Activated B cell treated with CpG ODN at 0.5 μM for 24 hours (primary cell): ENCODE results near the gene NR3C1. TPM values are rescaled to one million over a fixed set of nuclear protein-coding genes. Genes with fewer than 3 reads are reported as not detected.

Source experiments
- ATAC-seq: fragments of 200-7000 bp; cut with Tn5 transposase; one replicate; pipeline ENCODE4 v1.10.0; 2021; ENCODE audit warnings: low read depth, mild to moderate bottlenecking, moderate library complexity
- CTCF ChIA-PET: fragments of 350-600 bp; sonication (Branson Sonifier 250); formaldehyde crosslinking; loops from one replicate; lab custom pipeline; 2021; ENCODE audit warnings: antibody characterized with exemption; lab: Charles Lee
- POLR2A ChIA-PET: fragments of 350-600 bp; sonication (Branson Sonifier 250); formaldehyde crosslinking; loops from one replicate; lab custom pipeline; 2021; ENCODE audit warnings: antibody characterized with exemption; lab: Charles Lee
- DNase-seq: peaks from one replicate; pipeline ENCODE4 v3.0.0; 2022
- H3K27ac Mint-ChIP-seq: one replicate; pipeline ENCODE4 v1.8.0; 2020; ENCODE audit warnings: mixed read lengths
- H3K27me3 Mint-ChIP-seq: one replicate; pipeline ENCODE4 v1.8.0; 2021; ENCODE audit warnings: mixed read lengths
- H3K36me3 Mint-ChIP-seq: one replicate; pipeline ENCODE4 v1.8.0; 2021; ENCODE audit warnings: low read depth, mixed read lengths
- H3K4me1 Mint-ChIP-seq: one replicate; pipeline ENCODE4 v1.8.0; 2021; ENCODE audit warnings: mixed read lengths
- H3K4me3 Mint-ChIP-seq: one replicate; pipeline ENCODE4 v1.8.0; 2020; ENCODE audit warnings: mild to moderate bottlenecking, mixed read lengths
- H3K9me3 Mint-ChIP-seq: one replicate; pipeline ENCODE4 v1.8.0; 2020; ENCODE audit warnings: mixed read lengths
- intact Hi-C: fragments of 100-400 bp; cut with micrococcal nuclease; formaldehyde crosslinking; loops from one replicate; pipeline ENCODE4 v1.15.1; 2024
- total RNA-seq: library from RNA; stranded (reverse); gene quantifications from 2 replicates; pipeline ENCODE4 v1.2.3, GENCODE V29; 2022
- TF ChIP-seq, protein P1 (sequence below): fragments of 200-600 bp; IDR thresholded peaks from one replicate; pipeline ENCODE4 v1.8.0; 2022; ENCODE audit warnings: antibody characterized with exemption, mild to moderate bottlenecking

The NR3C1 gene
- total RNA-seq, 1 donor from 2014 or later: 110 TPM

DNA sequence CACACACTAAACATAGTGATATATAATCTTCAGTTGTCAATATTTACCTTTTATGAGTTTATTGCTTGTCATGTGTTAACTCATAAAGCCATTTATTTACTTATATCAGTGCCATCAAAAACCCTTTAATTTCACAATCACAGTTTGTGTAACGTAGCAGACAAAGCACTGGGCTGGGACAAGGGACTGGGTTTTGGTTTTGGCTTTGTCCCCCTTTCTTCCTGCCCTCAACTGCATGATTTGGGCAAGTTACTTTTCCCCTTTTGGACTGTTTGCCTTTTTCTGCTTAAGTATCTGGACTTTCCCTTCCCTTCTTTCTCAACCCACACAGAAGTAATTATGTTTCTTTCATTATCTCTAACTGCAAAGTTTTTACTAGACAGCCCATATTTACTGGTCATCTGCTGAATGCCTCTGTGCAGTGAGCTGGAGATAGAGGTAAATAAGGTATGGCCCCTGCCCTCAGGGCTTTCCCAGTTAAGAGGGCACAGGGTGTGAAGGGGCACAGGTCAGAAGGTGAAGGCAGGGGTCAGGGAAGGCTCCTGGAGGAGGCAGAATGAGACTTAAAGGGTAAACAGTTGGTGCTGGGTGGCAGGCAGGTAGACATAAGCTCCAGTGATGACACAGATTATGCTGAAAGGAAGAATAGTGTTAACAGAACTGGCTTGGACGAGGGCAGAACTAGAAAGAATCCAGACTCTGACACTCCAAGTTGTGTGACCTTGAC, 14.8 kb upstream of the NR3C1 start:
- Mint-ChIP-seq H3K4me1 (peaks cover 34% of the 10 kb centered on the region), H3K27me3 (no peaks in the 10 kb centered on the region), H3K27ac (no peak overlapping the region), H3K4me3 (peak overlapping the region; percentile 15), H3K36me3 (no peaks in the 10 kb centered on the region), H3K9me3 (no peaks in the 10 kb centered on the region)
- intact Hi-C loops: no loop called here
- DNase-seq: no peak
- ChIA-PET POLR2A (no interaction called here), CTCF (no interaction called here)
- ATAC-seq: no peak
- TF ChIP-seq, protein P1, sequence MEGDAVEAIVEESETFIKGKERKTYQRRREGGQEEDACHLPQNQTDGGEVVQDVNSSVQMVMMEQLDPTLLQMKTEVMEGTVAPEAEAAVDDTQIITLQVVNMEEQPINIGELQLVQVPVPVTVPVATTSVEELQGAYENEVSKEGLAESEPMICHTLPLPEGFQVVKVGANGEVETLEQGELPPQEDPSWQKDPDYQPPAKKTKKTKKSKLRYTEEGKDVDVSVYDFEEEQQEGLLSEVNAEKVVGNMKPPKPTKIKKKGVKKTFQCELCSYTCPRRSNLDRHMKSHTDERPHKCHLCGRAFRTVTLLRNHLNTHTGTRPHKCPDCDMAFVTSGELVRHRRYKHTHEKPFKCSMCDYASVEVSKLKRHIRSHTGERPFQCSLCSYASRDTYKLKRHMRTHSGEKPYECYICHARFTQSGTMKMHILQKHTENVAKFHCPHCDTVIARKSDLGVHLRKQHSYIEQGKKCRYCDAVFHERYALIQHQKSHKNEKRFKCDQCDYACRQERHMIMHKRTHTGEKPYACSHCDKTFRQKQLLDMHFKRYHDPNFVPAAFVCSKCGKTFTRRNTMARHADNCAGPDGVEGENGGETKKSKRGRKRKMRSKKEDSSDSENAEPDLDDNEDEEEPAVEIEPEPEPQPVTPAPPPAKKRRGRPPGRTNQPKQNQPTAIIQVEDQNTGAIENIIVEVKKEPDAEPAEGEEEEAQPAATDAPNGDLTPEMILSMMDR: no peak

DNA sequence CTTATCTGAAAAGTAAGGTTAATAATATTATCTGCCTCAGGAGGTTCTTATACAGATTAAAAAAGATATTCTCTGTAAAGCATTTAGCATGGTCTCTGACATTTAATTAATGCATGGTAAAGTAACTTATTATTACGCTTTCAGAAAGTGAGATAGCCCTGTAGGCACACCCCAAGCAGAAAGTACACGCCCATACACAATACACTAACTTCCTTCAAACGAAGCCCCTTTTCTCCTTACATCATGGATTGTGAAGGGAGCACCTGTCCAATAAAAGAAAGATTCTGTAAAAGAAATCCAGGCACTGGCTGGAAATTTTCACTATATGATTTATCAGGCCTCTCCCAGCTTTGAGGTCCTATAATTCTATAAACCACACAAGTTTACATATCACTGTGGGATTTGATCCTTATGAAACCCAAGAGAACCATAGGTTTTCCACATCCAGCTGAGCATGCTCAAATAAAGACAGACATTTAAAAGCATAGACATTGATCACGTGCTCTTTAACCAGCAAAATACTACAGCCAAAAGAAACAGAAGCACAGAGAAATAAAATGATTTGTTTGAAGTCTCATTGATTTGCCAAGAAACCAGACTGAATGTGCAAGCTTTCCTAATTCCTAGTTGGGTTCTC, 14.1 kb upstream of the NR3C1 start:
- CTCF ChIA-PET: no interaction called here
- TF ChIP-seq, protein P1: no peak

DNA sequence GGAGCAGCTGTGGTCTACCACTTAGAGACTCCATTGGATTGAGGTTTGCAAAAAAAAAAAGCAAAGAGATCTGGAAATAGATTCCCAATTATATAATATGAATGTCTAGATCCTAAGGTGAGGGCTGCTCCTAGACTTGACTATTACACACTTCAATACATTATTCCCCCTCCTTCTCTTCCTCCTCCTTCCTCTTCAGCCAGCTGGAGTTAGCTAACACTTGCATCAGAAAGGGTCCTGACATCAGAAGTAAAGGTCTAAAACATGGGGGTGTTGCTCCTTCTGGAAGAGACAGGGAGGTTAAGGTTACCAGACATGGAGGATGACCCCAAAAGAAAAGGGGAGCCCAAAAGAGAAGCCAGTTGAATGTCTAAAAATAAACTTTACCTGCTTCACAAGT, 12.9 kb upstream of the NR3C1 start:
- DNase-seq (no peak), ATAC-seq (no peak)
- intact Hi-C loops: no loop called here
- ChIA-PET CTCF (no interaction called here), POLR2A (interaction anchor here (1.2 to 1.8 kb wide), 2 partner anchors 10 to 12 kb away, joined by 3 to 7 read pairs; partner anchors contain the start of gene NR3C1)
- H3K4me3 Mint-ChIP-seq: no peak overlapping the region
- TF ChIP-seq, protein P1: no peak
- no peak overlapping the region for H3K27ac Mint-ChIP-seq
- no peaks in the 10 kb centered on the region for H3K36me3 Mint-ChIP-seq
- H3K4me1 Mint-ChIP-seq: peaks cover 40% of the 10 kb centered on the region
- H3K9me3 Mint-ChIP-seq: no peaks in the 10 kb centered on the region
- no peaks in the 10 kb centered on the region for H3K27me3 Mint-ChIP-seq

More for the DNA sequence above, 14.1 kb upstream of the NR3C1 start:
- H3K4me1 Mint-ChIP-seq: peaks cover 39% of the 10 kb centered on the region
- DNase-seq (no peak), ATAC-seq (no peak)
- intact Hi-C loops: no loop called here
- no peaks in the 10 kb centered on the region for H3K36me3 Mint-ChIP-seq
- H3K9me3 Mint-ChIP-seq: no peaks in the 10 kb centered on the region
- POLR2A ChIA-PET: interaction anchor here (0.6 to 1.8 kb wide), 3 partner anchors 9 to 195 kb away, joined by 3 to 7 read pairs (median 3); partner anchors contain the start of gene NR3C1
- H3K27ac Mint-ChIP-seq: no peak overlapping the region
- H3K27me3 Mint-ChIP-seq: no peaks in the 10 kb centered on the region
- H3K4me3 Mint-ChIP-seq: no peak overlapping the region

DNA sequence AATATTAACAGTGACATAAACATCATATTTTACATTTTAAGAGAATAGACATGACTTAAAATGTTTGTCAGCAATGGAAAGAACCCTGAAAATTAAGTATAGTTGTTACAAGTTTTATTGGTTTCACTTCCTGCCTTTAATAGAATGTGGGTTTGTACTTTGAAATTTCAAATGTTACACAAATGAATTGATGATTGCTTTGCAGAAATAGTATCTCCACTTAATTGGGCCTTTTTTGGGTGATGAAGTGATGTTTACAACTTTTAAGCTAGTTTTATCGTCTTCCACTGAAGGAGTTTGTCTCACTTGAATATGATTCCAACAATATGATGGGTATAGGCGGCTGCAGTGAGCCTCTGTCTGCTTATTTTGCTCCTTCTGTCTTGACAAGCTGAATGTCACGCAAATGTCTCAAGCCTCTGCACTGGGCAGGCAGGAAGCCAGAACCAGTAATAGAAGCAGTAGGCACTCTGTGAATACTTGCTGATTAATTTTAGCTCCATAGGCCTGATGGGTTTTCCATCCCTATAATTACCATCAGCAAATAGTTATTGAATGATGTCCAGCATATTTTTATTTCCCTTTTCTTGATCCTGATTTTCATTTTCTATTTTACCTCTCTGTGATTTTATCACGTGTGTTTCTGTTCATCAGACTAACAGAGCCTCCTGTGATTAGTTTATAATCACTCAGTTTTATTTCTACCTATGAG, 10.6 kb upstream of the NR3C1 start:
- TF ChIP-seq, protein P1: no peak
- ATAC-seq (peak; percentile 85), DNase-seq (no peak)
- intact Hi-C loops: loop anchor here (1.0 kb wide), 1 partner anchor 8 kb away; no protein-coding TSS in a partner anchor
- ChIA-PET CTCF (interaction anchor here (2.1 kb wide), 1 partner anchor 10 kb away, joined by 10 read pairs; the partner anchor contains the start of gene NR3C1), POLR2A (interaction anchor here (0.9 to 3.4 kb wide), 5 partner anchors 10 to 412 kb away, joined by 3 to 42 read pairs (median 5); partner anchors contain the start of gene NR3C1)
- peaks cover 40% of the 10 kb centered on the region for H3K4me1 Mint-ChIP-seq
- H3K4me3 Mint-ChIP-seq: peak overlapping the region; percentile 29
- peak overlapping the region; percentile 64 for H3K27ac Mint-ChIP-seq
- H3K36me3 Mint-ChIP-seq: no peaks in the 10 kb centered on the region
- H3K9me3 Mint-ChIP-seq: no peaks in the 10 kb centered on the region
- no peaks in the 10 kb centered on the region for H3K27me3 Mint-ChIP-seq
